HG03095 (cell line): Measurements from ENCODE around the gene ARHGAP9.
"Not testable (repeated sequence)": the region's sequence is repeated elsewhere in the genome, so short reads cannot be mapped to it uniquely, and the experiment has no call there.

ENCODE experiments used
- ATAC-seq: cut with Tn5 transposase; IDR thresholded peaks from one replicate; pipeline ENCODE4 v1.9.1; 2021; ENCODE audit warnings: moderate library complexity; ENCODE audit not compliant: unreplicated experiment

Gene ARHGAP9

GRCh38 chr12:57517718-57518117, 38.1 kb upstream of the ARHGAP9 start:
- ATAC-seq: not testable (repeated sequence)

GRCh38 chr12:57517187-57517586, 37.5 kb upstream of the ARHGAP9 start:
- no peak for ATAC-seq

DNA sequence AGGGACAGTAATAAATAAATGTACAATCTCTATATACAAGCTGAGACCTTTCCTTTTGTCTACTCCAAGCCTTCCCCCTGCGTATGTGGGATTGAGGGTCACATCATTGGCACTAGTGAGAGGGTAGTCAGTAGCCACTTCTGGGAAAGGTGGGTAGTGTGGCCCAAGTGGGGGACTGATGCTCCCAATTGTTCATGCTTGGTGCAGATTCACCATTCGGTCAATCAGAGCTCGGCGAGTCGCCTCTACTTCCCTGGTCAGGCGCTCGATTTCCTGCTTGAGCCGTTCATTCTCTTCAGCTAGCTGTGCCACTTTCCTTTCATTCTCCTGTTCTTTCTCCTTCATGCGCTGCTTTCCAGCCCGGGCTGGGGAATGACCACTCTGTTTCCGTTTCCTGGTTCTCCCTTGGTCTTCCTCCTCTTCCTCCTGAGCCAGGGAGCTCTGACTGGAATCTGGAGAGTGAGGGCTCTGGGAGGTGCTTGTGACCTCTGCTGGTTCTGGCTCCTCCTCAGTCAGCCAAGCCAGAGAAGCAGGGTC, 37.0 kb upstream of the ARHGAP9 start:
- ATAC-seq: no peak

DNA sequence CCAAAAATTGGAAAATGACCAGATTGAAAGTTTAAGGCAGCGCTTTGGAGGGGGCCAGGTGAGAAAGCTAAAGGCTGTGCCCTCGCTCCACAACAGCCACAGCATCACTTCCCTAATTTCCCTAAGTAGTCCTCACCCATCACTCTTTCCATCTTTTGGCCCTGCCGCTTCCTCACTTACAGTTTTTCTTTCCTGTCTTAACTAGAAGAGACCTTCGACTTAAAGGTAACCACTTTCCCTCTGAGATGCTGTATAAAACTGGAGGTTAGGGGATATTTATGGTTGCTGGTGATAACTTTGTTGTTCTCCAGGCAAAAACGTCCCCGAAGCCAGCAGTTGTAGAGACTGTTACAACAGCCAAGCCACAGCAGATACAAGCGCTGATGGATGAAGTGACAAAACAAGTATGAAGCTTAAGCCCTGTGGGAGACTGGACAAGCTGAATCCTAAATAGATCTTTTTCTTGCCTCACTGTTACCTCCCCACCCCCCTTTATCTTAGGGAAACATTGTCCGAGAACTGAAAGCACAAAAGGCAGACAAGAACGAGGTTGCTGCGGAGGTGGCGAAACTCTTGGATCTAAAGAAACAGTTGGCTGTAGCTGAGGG, 36.4 kb upstream of the ARHGAP9 start:
- no peak for ATAC-seq

DNA sequence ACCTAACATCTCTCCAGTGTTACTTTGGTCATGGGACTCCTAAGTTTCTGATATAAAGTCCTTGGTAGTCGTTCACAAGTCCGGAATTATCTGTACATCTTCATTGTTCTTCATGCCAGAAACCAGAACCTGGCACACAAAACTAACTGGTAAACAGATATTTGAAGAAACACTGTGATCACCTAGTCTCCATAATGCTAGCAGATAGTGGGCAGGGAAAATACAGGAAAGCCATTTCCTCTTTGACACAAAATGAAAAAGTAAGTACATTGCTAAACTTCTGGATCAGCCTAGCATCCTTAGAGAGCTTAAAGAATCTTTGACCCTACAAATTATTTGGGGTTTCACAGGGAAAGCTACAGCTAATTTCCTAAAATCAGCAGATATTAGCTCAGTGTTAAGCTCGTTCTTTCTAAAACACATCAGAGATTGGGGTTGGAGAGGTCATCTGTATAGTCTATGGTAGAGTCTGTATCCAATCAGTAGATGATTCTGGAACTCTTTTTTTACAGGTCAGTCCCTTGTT, 35.8 kb upstream of the ARHGAP9 start:
- ATAC-seq: no peak

DNA sequence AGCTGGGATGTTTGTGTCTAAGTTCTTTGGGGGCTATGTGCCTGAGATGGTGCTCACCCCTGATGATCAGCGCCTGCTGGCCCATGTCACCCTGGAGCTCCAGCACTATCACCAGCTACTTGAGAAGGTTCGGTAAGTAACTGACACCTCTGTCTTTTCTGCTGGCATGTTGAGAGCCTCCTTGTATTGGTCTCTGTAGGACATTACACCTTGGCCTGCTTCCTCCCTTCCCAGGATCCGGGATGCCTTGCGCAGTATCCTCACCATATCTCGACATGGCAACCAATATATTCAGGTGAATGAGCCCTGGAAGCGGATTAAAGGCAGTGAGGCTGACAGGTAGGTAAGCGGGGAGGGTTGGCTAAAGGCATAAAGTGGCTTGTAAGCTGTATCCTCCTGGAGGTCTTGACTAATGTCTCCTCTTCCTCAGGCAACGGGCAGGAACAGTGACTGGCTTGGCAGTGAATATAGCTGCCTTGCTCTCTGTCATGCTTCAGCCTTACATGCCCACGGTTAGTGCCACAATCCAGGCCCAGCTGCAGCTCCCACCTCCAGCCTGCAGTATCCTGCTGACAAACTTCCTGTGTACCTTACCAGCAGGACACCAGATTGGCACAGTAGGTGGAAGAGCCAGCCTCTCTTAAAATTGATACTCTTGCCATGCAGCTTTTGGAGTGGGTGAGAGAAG, 35.2 kb upstream of the ARHGAP9 start:
- no peak for ATAC-seq

GRCh38 chr12:57514246-57514645, 34.6 kb upstream of the ARHGAP9 start:
- ATAC-seq: not testable (repeated sequence)

DNA sequence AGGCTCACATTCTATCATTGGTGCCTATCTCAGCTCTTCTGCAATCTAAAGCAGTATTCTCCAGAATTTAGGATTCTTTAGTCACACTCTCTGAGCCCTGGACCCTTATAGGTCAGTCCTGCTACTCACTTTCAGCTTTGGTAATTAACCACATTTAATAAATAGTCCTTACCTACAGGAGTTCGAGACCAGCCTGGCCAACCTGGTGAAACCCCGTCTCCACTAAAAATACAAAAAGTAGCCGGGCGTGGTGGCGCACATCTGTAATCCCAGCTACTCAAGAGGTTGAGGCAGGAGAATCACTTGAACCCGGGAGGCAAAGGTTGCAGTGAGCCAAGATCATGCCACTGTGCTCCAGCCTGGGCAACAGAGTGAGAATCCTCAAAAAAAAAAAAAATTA, 34.0 kb upstream of the ARHGAP9 start:
- ATAC-seq: not testable (repeated sequence)

DNA sequence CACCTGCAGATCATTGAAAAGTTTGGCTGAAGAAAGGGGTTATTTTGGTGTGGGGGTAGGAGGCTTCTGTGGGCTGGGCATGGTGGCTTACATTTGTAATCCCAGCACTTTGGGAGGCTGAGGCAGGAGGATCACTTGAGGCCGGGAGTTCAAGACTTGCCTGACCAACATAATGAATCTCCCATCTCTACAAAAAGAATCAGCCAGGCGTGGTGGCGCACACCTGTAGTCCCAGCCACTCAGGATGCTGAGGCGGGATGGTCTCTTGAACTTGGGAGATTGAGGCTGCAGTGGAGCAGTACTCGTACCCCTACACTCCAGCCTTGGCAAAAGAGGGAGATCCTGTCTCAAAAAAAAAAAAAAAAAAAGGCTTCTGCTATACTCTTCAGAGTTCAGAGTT, 33.6 kb upstream of the ARHGAP9 start:
- ATAC-seq: no peak

GRCh38 chr12:57512665-57513064, 33.0 kb upstream of the ARHGAP9 start:
- no peak for ATAC-seq

DNA sequence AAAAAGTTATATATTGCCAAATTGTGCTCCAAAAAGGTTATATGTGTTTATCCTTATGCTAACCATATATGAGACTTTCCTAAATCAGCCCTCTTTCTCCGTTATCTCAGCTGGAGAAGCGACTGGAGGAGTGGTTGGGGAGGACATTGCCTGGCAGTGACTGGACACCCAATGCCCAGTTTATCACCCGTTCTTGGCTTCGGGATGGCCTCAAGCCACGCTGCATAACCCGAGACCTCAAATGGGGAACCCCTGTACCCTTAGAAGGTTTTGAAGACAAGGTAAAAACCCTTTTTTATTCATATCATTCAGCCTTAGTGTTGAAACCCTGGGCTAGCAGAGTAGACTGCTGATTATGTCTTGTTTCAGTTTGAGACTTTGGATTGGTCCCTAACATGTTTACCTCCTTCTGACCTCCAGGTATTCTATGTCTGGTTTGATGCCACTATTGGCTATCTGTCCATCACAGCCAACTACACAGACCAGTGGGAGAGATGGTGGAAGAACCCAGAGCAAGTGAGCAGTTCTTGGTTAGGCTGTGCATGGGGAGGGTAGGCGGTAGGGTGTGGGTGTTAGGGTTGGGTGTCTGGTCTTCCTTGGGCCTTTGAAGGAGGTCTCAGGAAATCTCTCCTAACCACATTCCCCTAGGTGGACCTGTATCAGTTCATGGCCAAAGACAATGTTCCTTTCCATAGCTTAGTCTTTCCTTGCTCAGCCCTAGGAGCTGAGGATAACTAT, 32.1 kb upstream of the ARHGAP9 start:
- no peak for ATAC-seq

DNA sequence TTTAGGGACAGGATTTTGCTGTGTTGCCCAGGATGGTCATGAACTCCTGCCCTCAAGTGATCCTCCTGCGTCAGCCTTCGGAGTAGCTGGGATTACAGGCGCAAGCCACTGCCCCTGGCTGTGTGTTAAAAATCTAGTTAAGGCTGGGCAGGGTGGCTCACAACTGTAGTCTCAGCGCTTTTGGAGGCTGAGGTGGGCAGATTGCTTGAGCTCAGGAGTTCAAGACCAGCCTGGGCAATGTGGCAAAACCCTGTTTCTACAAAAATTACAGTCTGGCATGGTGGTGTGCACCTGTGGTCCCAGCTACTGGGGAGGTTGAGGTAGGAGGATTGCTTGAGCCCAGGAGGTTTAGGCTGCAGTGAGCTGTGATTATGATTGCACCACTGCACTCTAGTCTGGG, 31.5 kb upstream of the ARHGAP9 start:
- no peak for ATAC-seq

DNA sequence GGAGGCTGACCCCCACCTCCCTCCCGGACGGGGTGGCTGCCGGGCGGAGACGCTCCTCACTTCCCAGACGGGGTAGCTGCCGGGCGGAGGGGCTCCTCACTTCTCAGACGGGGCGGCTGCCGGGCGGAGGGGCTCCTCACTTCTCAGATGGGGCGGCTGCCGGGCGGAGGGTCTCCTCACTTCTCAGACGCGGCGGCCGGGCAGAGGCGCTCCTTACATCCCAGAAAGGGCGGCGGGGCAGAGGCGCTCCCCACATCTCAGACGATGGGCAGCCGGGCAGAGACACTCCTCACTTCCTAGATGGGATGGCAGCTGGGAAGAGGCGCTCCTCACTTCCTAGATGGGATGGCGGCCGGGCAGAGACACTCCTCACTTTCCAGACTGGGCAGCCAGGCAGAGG, 28.1 kb upstream of the ARHGAP9 start:
- ATAC-seq: not testable (repeated sequence)

DNA sequence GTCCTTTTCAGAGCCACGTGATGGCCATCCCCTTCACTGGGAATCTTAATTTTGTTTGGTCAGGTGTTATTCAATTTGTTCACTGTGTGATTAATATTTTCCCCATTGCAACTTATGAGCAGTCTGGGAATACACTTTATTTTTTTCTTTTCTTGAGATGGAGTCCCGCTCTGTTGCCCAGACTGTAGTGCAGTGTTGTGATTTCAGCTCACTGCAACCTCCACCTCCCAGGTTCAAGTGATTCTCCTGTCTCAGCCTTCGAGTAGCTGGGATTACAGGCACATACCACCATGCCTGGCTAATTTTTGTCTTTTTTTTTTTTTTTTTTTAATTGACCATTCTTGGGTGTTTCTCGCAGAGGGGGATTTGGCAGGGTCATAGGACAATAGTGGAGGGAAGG, 26.9 kb upstream of the ARHGAP9 start:
- ATAC-seq: not testable (repeated sequence)

DNA sequence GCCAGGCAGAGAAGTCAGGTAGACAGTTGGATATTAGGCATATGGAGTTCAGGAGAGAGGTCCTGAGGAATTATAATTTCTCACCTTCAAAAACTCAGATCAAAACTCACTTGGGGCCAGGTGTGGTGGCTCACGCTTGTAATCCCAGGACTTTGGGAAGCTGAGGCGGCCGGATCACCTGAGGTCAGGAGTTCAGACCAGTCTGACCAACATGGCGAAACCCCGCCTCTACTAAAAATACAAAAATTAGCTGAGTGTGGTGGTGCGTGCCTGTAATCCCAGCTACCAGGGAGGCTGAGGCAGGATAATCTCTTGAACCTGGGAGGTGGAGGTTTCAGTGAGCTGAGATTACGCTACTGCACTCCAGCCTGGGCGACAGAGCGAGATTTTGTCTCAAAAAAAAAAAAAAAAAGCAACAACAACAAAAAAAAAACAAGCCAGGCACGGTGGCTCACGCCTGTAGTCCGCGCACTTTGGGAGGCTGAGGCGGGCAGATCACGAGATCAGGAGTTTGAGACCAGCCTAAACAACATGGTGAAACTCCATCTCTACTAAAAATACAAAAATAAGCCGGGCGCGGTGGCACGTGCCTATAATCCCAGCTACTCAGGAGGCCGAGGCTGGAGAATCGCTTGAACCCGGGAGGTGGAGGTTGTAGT, 22.8 kb upstream of the ARHGAP9 start:
- ATAC-seq: not testable (repeated sequence)

DNA sequence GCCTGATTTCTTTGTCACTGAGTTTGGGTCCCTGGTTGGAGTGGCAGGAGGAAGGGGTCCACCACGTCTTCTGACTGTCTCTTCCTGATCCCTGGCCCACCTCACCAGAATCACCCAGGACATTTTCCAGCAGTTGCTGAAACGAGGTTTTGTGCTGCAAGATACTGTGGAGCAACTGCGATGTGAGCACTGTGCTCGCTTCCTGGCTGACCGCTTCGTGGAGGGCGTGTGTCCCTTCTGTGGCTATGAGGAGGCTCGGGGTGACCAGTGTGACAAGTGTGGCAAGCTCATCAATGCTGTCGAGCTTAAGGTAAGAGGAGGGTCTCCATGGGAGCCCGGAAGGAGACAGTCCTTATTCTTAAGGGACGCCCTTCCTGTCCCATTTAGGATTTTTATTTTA, 20.5 kb upstream of the ARHGAP9 start:
- ATAC-seq: no peak

DNA sequence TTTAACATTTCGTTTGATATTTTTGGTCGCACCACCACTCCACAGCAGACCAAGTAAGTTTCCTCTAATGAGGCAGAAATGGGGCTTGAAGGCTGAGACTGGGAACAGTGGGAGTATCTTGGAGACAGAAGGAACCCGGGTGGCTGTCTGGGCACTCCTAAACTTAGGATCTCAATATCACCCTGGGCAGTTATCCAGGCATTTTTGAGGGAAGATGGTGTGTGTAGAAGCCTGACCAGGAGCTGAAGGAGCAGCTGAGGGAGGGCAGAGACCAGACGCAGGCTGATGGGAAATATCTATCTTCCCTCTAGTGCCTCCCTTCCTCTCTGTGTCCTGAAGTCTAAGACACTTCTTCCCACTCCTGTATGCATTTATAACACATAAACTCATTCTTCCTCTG, 18.9 kb upstream of the ARHGAP9 start:
- ATAC-seq: no peak

DNA sequence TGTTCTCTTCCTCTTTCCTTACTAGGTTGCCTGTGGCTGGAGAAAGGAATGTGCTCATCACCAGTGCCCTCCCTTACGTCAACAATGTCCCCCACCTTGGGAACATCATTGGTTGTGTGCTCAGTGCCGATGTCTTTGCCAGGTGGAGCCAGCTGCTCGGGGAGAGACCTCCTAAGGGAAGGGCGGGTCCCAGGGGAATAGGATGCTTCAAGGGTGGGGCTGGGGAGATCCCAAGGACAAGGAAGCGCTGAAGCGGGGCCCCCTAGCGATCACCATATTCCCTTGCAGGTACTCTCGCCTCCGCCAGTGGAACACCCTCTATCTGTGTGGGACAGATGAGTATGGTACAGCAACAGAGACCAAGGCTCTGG, 18.5 kb upstream of the ARHGAP9 start:
- ATAC-seq: no peak

DNA sequence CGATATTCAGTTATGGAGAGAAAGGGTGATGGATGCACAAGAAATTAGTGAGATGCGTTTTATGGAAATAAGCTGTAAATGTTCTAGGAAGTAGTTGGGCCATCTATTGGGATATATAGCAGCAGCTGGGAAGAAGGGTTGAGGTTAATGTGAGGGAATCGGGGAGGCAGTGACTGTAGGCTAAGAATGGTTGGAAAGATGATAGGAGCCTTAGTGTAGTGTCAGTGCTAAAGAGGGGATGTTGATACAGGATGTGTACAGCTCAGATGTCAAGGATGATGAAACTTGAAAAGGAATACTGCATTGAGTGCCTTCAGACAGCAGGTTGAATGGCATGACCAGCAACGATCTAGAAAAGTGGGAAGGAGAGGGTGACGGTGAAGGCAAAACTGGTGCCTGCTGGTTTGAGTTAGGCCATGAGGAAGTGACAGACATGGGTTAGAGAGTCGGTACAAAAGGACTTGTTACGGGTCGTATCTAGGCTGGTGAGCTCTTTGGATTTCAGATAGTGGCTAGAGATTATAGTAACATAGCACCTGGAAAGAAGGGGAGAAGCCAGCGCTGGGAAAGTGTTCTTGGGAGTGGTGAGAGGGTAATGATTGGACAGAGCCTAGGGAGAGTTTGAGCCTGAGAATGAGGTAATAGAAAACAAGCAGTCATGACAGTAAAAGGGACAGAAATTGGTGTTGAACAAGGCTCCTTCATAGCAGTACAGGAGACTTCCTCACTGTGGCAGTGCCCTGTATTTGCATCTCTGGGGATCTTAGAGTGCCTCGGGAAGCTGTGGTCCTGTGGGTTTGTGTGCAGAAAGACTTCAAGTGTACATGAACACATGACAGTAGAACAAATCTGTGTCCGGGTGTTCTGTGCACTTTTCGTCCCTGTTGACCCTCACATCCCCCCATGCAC, 17.8 kb upstream of the ARHGAP9 start:
- ATAC-seq: no peak

- no peak for ATAC-seq
Measured at GRCh38 chr12:57496822-57497221, 17.2 kb upstream of the ARHGAP9 start.
